ENCODE data around the gene GPR17.

- TF ChIP-seq CTCF (IDR thresholded peaks at IDR 0.05) (no peak), EZH2 (IDR thresholded peaks at IDR 0.05; ENCODE audit: borderline replicate concordance, insufficient read depth, low read depth, low read length, poor library complexity, severe bottlenecking) (no peak)
These were observed 6.9 kb downstream of the GPR17 start for GRCh38 chr2:127652786-127653357.

Data from B cell (primary cell).